GM18519 (cell line): ENCODE measurements around the gene ATIC.
"Not testable (repeated sequence)": the region's sequence is repeated elsewhere in the genome, so short reads cannot be mapped to it uniquely, and the experiment has no call there.

Experiments used
- ATAC-seq: cut with Tn5 transposase; IDR thresholded peaks from one replicate; pipeline ENCODE4 v1.9.1; 2021; ENCODE audit warnings: mild to moderate bottlenecking, moderate library complexity; ENCODE audit not compliant: unreplicated experiment, low FRiP score

Gene ATIC

DNA sequence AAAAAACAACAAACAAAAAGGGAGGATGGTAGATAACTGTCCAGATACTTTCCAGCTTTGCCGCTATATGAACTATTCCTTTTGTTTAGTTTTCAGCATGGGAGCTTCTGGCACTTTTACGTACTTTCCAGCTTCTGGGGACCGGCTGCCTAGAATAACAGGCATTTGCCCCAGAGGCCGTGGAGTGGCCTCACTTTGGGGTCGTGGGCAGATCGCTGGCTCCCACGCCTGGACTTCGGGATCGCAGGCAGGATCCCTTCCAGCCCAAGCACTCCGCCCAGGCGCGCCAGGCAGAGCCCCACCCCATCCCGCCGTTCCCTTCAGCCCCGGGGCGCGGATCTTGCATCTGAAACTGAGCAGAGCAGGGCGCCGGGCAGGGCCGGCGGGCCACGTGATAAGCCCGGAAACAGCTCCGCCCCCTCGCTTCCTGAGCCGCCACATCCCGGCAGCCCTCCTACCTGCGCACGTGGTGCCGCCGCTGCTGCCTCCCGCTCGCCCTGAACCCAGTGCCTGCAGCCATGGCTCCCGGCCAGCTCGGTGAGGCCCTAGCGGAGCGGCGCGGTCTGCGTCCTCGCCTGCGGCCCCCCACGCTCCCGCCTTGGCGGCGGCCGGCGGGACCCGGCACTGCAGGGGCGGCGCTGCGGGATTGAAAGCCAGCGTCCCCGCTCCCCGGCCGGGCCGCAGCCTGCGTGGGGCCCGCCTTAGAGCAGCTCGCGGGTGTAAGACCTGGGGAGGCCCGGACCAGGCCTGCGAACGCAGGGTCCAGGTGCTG is at the start of gene ATIC:
TSS of gene ATIC (plus strand) at position 435 of the 772 bp plus-strand sequence. CDS start at position 519, 84 bp downstream.
- peak; percentile 98 for ATAC-seq

DNA sequence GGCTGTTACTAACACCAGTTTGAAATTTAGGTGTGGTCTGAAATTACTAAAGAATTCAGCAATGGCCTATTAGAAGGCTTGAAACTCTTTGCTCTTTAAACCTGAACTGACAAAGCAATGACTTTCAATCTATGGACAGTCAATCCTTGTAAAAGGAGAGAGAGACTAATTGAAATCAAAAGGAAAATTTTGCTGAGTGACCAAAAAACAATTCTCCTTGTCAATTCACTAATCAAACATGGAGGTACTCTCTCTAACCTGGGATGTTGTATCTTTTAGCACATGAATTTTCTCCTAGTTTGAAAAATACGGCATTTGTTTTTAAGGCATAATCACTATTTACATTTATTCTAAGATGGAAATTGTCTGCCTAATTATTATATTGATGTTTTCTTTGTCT is 49.6 kb upstream of the ATIC start:
- ATAC-seq = no peak

DNA sequence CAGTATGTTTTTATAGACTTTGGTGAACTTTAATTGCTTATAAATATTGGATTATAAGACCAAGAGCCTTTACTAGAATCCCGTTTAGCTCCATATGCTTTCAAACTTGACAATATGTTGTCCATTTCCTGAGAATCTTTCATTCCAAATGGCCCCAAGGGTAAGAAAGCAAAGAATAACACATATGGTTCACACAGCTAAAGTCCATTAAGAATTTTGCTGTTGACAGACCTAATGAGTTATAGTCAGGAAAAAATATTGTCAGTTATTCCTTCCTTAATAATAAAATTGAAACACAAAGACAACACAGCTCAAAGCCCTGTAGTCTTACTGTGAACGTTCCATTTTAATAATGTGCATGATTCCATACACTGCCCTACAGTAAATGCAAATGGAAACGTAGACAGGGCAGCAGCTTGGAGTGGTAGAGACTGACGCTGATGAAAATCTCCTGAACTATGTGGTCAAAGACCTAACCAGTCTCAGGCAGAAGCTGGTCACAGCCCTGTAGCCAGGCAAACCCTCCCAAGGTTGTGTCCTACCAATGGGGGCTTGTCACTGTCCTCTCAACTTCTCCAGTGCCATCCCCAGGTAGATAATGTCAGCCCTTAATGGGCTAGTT is 49.0 kb upstream of the ATIC start:
- ATAC-seq = no peak

DNA sequence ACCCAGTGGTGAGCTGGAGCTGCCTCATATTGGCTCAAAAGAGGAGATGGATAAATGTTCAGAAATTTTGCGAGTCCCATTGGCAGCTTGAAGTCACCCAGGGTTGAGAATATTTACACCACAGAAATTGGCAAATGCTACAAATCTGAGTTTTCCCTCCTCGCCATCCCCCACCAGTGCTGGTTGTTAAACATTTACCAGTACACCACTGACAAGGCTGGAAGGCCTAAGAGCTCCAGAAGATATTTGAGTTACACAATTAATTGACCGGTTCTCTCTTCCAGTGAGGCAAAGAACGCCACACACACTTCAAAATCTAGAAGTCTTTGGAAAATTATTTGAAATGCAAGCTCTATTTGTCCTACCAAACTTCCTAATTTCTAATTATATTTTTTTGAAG is 47.5 kb upstream of the ATIC start:
- no peak for ATAC-seq

DNA sequence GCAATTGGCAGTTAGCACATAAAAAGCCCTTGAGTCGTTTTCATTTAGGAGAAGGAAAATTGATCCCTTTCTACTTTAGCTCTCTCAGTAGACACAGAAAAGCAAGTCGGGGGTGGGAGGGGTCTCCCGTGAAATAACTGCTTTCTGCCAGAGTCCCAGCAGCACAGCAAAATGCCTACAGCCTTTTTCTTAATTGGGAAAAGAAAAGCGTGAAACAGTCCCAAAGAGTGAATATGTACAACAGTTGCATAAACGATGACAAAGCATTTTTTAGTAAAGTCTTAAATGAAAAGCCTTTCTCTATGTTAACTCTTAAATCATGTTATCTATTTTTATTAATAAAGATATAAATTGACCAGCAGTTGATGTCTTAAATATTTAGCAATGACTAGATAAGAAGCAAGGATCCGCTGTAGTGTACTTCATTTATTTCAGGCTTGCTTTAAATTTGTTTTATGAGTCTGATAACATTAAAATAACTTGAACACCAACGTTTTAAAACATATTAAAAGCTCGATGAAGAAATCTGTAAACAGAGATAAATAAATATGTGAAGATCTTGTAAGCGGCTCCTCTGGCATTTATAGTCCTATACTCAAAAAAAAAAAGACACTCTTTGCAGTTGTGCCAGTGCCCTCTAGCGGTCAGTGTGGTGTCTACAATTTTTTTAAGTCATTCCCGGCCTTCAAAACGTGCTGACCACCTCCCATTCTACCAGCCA is 42.3 kb upstream of the ATIC start:
- no peak for ATAC-seq

DNA sequence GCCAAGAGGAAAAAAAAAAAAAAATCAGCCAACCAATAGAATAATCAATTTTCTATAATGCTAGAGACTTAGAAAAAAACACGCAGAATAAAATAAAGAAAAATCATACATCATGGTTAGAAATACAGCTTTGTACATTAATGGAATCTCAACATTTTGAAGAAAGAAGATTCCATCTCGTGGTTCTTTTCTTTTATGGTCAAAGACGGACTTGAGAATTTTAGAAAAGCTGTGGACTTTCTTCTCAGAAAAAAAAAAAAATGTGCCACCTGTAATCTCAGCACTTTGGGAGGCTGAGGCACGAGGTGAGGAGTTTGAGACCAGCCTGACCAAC is 41.8 kb upstream of the ATIC start:
- ATAC-seq = no peak

DNA sequence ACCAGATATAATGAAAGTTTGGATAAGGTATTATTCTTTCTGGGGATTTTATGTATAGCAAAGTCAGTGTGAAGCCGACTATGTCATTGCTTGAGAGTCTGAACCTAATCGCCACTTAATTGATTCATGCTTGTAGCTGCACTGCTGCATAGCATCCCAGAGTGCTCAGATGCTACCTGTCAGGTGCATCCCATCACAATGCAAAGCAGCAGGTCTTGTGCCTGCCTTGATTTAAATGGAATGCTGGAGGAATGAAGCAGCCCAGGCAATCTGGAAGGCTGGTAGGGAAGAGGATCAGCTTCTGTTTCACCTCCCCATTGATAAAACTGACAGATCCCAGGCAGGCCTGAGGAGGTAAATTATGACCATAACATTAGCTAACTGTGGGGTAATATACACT is 40.4 kb upstream of the ATIC start:
- ATAC-seq = no peak

DNA sequence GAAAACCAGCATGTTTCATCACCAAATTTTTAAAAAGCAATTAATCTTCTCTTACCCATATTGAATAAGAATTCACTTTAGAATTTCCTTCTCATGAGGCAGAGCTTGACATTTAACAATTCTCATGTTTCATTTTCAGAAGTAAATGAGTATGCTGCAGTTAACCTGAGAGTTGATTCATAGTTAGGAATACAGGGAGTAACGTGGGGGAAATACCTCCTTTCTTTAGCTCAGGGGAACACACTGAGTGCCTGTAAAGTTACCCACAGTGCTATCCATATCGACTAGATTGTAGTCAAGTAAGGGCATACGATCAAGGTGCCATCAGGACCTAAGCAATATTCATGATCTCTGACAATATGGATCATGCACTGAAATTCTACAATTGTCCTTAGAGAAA is 38.9 kb upstream of the ATIC start:
- ATAC-seq = no peak

DNA sequence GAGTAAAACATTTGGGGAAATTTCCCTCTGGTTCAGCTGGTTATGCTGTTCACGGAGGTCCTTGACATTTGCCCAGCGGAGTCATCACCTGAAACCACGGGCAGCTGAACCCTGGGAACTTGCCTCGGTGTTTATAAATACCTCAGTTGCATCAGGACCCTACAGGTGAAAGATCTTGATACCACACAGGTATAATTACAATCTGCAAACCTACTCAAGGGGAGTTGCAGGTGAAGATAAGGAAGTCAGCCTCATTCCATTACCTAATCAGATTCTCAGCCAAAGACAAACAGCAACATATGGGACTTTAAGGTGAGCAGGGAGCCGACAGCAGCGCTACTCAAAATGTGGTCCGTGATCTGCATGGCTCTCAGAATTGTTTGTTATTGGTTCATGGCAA is 37.0 kb upstream of the ATIC start:
- no peak for ATAC-seq

DNA sequence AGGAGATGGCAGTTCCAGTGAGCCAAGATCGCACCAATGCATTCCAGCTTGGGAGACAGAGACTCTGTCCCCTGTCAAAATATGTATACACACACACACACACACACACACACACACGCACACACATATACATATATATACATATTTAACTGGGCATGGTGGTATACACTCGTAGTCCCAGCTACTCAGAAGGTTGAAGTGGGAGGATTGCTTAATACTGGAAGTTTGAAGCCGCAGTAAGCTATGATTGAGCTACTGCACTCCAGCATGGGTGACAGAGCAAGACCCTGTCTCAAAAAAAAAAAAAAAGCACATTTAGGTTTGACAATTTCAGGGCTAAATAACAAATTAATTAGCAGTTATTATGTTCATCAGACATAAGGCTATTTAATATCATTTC is 36.0 kb upstream of the ATIC start:
- ATAC-seq = no peak

DNA sequence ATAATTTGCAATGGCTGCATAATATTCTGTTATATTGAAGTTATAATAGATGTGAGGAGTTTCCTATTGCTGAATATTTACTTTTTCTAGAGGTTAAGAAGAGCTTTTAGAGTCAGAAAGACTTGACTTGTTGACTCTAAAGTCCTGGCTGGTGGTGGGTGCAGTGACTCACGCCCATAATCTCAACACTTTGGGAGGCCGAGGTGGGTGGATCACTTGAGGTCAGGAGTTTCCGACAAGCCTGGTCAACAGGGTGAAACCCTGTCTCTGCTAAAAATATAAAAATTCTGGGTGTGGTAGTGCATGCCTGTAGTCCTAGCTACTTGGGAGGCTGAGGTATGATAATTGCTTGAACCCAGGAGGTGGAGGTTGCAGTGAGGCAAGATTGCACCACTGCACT is 33.9 kb upstream of the ATIC start:
- no peak for ATAC-seq

DNA sequence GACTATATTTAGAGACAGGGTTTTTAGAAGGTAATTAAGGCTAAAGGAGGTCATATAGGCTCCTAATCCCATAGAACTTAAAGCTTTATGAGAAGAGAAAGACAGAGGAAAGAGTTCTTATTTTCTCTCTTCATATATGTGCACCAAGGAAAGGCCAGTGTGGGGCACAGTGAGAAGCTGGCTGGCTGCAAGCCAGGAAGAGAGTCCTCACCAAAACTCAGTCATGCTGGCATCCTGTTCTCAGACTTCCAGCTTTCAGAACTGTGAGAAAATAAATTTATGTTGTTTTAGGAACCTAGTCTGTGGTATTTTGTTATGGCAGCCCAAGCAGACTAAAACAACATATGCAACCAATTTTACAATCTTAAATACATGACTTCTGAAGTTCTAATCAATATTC is 31.5 kb upstream of the ATIC start:
- ATAC-seq = peak; percentile 64

DNA sequence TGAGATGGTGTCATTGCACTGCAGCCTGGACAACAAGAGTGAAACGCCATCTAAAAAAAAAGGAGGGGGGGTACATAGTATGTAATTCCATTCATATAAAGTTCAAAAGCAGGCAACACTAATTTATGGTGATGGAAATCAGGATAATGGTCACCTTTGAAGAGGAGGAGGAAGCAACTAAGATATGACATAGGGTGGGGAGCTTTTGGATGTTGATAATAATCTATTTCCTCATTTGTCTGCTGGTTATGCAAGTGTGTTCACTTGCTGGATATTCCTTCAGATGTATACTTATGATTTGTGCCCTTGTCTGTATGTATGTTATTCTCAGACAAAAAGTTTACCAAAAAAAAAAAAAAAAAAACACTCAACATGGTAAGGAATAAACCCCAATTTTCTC is 28.6 kb upstream of the ATIC start:
- no peak for ATAC-seq

DNA sequence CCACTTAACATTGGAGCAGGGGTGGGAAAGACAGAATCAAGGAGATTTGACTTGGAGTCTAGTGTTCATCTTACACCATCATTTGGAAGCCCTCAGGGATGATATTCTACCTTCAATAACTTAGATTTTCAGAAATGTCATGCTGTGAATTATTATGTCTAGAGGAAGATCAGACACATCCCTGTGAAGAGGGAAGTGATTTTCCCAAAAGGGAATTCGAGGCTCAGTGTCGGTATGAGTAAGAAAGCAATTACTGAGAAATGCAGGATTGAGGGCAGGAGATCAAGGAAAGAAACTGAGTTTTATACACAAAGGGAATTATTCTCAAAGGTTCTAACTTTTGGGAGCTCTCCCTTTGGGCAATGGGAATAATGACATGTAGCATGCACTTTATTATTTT is 25.6 kb upstream of the ATIC start:
- no peak for ATAC-seq

DNA sequence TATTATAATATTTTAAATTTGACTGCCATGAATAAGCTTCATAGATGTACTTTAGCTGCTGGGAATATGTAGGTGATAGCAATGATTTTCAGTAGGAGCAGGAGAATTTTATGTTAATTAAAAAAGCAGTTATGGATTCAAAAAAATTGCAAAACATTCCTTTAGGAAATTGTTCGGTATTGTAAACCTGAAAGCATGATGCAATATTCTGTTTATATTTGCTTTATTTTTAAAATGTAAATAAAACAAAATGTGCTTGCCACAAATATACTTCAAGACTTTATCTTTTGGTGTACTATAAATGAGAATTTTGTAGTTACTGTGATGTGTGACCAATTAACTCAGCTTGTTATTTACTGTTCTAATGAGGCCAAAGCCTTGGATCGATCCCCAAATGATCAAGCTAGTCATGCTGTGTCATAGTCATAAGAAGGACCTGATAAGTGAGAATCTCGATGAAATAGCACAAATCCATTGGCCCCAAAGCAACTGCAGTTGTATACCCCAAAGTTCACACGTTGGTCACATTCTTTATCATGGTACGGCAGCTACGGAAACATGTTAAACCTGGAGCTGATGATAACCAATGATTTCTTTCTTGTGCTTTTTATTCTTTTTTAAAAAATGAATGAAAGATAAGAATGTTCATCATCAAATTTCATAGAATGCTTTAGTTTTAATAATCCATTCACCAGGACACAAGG is 23.6 kb upstream of the ATIC start:
- ATAC-seq = no peak

DNA sequence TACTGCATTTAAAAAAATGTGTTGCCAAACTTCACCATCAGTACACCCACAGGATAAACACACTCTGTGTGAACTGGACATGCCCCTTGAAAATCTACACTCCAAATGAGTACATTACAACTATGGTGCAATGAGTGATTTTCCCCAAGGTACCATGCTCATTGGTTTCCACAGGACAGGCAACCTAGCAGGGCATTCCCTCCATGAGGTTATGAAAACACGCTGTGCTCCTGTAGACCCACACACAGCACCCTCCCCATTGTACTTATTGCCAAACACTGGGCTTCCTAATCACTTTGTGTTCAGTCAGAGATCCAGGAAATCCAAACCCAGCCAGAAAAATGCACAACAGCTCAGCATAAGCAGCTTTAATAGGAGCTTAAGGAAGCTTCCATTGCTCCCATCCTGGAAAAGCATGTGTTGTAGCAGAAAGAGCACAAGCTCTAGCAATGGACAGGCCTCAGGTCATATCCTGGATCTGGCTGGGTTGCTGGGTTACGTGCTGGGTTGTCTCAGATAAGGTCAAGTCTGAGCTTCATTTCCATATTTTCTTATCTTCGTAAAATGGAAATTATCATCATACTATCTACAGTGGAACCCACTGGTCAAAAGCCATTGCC is 20.8 kb upstream of the ATIC start:
- ATAC-seq = no peak

DNA sequence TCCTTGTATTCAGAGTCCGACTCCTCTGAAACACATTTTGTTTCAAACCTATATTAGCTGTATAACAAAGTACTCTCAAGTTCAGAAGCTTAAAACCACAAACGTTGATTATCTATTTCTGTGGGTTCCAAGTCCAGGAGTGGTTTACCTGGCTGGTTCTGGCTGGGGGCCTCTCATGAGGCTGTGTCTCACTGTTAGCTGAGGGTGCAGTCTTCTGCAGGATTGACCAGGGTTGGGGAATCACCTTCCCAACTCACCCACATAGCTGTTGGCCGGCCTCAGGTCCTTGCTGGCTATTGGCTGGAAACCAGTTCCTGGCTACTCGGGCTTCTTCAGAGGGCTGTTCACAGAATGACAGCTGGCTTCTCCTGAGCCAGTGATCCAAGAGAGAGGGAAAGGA is 18.0 kb upstream of the ATIC start:
- ATAC-seq = no peak

DNA sequence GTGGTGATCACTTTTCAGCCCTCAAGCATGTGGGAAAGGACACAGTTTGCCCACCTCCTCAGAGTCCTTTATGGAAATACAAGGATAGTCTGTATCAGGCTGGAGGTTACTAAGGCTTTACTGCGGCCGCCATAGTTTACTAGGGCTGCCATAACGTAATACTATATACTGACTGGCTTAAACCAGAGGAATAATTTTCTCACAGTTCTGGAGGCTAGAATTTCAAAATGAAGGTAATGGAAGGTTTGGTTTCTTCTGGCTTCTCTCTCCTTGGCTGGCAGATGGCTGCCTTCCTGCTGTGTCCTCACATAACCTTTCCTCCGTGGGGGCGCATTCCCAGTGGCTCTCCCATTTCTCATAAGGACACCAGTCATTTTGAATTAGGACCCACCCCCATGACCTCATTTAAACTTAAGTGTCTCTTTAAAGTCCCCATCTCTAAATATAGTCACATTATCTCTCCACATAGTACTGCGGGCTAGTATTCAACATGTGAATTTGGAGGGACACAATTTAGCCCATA is 12.5 kb upstream of the ATIC start:
- no peak for ATAC-seq

DNA sequence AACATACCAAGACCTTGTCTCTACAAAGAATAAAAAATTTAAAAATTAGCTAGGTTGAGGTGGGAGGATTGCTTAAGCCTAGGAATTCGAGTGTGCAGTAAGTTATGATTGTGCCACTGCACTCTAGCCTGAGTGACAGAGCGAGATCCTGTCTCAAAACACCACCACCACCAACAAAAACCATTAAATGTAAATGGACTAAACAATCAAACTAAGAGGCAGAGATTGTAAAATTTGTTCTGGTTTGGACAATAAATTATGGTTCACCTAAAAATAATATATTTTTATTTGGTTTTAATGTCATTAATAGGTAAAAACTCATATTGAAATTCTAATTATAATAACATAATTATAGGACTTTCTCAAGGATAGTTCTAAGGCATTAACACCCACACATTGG is 9.9 kb upstream of the ATIC start:
- no peak for ATAC-seq

DNA sequence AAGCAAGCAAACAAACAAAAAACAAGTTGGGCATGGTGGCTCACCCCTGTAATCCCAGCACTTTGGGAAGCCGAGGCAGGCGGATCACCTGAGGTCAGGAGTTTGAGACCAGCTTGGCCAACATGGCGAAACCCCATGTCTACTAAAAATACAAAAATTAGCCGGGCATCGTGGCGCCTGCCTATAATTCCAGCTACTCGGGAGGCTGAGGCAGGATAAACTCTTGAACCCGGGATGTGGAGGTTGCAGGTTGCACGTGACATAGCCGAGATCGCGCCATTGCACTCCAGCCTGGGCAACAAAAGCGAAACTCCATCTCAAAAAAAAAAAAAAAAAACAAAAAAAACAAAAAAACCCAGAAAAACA is 617 bp upstream of the ATIC start:
- not testable (repeated sequence) for ATAC-seq

DNA sequence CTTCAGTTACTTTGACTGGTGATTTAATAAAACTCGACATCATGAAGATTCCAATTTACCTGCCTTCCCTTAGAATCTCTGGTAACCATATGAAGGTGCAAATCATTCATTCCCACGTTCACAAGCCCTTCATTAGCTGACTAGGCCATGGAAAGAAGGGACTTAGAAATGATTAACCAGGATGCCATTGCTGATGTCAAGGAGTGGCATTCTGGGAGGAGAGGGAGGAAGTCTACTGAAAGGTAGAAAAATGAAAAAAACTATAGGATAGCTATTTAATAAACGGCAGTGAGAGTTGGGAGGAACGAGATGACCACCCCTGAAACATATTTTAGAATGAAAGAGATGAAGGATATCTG is 1.4 kb downstream of the ATIC start:
- no peak for ATAC-seq
